Hepatocyte (in vitro differentiated cells): ENCODE results near the gene TRMT1L. TPM values are rescaled to one million over a fixed set of nuclear protein-coding genes. Genes with fewer than 3 reads are reported as not detected.

Experiments
- DNase-seq: peaks from one replicate; pipeline ENCODE4 v3.0.0-alpha.2; 2016; ENCODE audit warnings: low spot score
- H2AFZ ChIP-seq: fragments of 200-600 bp; sonication (generic); 2 replicates; pipeline ENCODE4 v1.6.0; 2016; ENCODE audit warnings: antibody characterized with exemption, mild to moderate bottlenecking
- H3K27ac ChIP-seq: fragments of 200-600 bp; sonication (generic); 2 replicates; pipeline ENCODE4 v1.5.1; 2016; ENCODE audit warnings: mild to moderate bottlenecking
- H3K27me3 ChIP-seq: fragments of 200-600 bp; sonication (generic); 2 replicates; pipeline ENCODE4 v1.6.1; 2016
- H3K36me3 ChIP-seq: fragments of 200-600 bp; sonication (generic); replicated peaks from 2 replicates; pipeline ENCODE4 v1.5.1; 2016; ENCODE audit warnings: low read depth; ENCODE audit not compliant: insufficient read depth
- H3K4me1 ChIP-seq: fragments of 200-600 bp; sonication (generic); 2 replicates; pipeline ENCODE4 v1.5.1; 2016; ENCODE audit warnings: mild to moderate bottlenecking, moderate library complexity; ENCODE audit not compliant: insufficient read depth
- H3K4me2 ChIP-seq: fragments of 200-600 bp; sonication (generic); 2 replicates; pipeline ENCODE4 v1.6.0; 2016
- H3K4me3 ChIP-seq: fragments of 200-600 bp; sonication (generic); 2 replicates; pipeline ENCODE4 v1.5.1; 2016; ENCODE audit warnings: mild to moderate bottlenecking
- H3K79me2 ChIP-seq: fragments of 200-600 bp; sonication (generic); 2 replicates; pipeline ENCODE4 v1.6.0; 2017; ENCODE audit warnings: mild to moderate bottlenecking
- H3K9me2 ChIP-seq: fragments of 200-600 bp; sonication (generic); replicated peaks from 2 replicates; pipeline ENCODE4 v1.6.0; 2017; ENCODE audit warnings: mild to moderate bottlenecking; ENCODE audit not compliant: insufficient read depth
- H3K9me3 ChIP-seq: fragments of 200-600 bp; sonication (generic); 2 replicates; pipeline ENCODE4 v1.5.1; 2016; ENCODE audit warnings: low read depth, mild to moderate bottlenecking
- H4K20me1 ChIP-seq: fragments of 200-600 bp; sonication (generic); 2 replicates; pipeline ENCODE4 v1.6.0; 2016; ENCODE audit warnings: mild to moderate bottlenecking; ENCODE audit not compliant: insufficient read depth, poor library complexity, severe bottlenecking
- EZH2 ChIP-seq: fragments of 200-600 bp; sonication (generic); IDR thresholded peaks from 2 replicates; pipeline ENCODE4 v1.6.1; 2016; ENCODE audit warnings: antibody characterized with exemption, mild to moderate bottlenecking, borderline replicate concordance
- EZH2phosphoT487 ChIP-seq: fragments of 200-600 bp; sonication (generic); IDR thresholded peaks from one replicate; pipeline ENCODE4 v1.6.1; 2018; ENCODE audit warnings: antibody characterized with exemption, mild to moderate bottlenecking, low read depth, moderate library complexity; ENCODE audit not compliant: unreplicated experiment, severe bottlenecking
- WGBS: methylation state at CpG from one replicate; pipeline ENCODE4 v1.1.6; 2016; ENCODE audit warnings: low lambda C conversion rate; ENCODE audit errors: missing lambda C conversion rate; 5-methylcytosine and 5-hydroxymethylcytosine counted together
- polyA plus RNA-seq: library from polyadenylated mRNA; unstranded; fragments of >200 nt; fragmentation: Nextera tagmentation; extraction: Ambion mirVana; gene quantifications from 2 replicates; pipeline ENCODE4 v1.2.1, GENCODE V29; 2016
- total RNA-seq: library from RNA; depleted of rRNA; stranded (reverse); fragments of >200 nt; gene quantifications from 2 replicates; pipeline ENCODE4 v1.2.3, GENCODE V29; 2014
- TF ChIP-seq, protein P1 (sequence below): fragments of 200-600 bp; sonication (generic); IDR thresholded peaks from 2 replicates; pipeline ENCODE4 v1.5.1; 2016; ENCODE audit warnings: antibody characterized with exemption, mild to moderate bottlenecking; ENCODE audit not compliant: poor library complexity

Gene TRMT1L
- total and polyA plus RNA-seq, 2 experiments from 2014 or later: 12.3 to 23.1 TPM

DNA sequence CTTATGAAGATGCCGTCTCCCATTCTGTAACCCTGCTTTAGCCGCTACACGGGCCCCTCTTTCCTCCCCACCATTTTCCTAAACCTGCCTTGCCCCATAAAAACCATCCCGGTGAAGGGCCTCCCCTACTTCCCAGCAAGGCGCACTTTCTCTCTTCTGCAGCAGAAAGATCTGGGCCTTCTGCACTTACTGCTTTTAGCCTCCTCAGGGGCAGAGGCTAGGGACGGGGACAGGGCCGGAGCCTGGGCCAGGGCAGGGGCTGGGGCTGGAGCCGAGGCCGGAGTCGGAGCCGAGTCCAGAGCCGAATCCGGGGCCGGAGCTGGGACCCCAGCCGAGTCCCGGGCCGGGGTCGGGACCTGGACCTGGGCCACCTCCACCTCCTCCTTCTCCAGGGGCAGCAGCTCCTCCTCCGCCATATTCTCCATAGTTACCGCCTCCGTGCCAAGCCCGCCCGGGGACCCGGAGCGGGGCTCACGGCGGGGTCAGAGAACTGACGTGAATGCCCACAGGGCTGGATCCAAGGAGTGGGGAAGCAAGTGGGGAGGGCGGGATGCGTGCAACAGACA is 382 bp downstream of the TRMT1L start:
- Histone ChIP-seq H4K20me1 (no peaks in the 10 kb centered on the region), H3K36me3 (no peaks in the 10 kb centered on the region), H3K4me3 (peak overlapping the region; percentile 65), H3K4me2 (peak overlapping the region; percentile 83), H3K4me1 (peaks cover 26% of the 10 kb centered on the region), H3K27ac (peak overlapping the region; percentile 96), H3K9me2 (no peaks in the 10 kb centered on the region), H3K9me3 (no peaks in the 10 kb centered on the region), H3K27me3 (no peaks in the 10 kb centered on the region), H3K79me2 (peaks cover 50% of the 10 kb centered on the region), H2AFZ (peak overlapping the region; percentile 65)
- whole genome bisulfite sequencing: under 1% methylated on average over 28 of the region's 30 CpGs
- DNase-seq: no peak
- no peak for TF ChIP-seq EZH2phosphoT487

DNA sequence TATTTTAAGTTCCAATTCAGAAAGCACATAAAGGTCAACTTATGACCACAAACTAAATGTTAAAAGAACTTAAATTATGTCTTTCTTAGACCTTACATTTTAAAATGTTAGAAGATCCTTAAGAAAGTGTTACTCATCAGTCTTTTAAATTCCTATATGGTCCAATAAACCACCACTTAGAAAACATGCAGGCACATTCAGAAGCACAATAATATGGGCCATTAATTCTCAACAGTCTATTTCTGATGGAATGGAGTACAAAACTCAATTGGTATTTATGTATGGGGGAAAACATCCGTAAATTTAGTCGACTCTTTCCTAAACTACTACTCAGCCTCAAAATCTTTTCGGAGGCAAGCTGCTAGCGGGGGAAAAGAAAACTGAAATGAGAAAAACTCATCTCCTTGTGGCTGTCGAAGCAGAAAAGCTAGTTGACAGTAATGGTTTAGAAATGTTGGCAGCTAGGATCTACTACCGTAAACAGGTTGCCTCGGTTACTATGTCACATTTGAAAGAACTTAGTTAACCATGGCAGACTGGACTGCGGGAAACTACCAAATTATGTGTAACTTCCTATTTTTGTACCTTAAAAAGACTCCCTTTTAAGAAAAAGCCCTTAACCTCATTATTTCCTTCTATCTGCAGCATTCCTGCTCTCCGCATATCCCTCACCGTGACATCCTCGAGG is 1.0 kb downstream of the TRMT1L start:
- peaks cover 50% of the 10 kb centered on the region for H3K79me2 ChIP-seq
- H4K20me1 ChIP-seq: no peaks in the 10 kb centered on the region
- peak overlapping the region; percentile 65 for H2AFZ ChIP-seq
- H3K27me3 ChIP-seq: no peaks in the 10 kb centered on the region
- peak overlapping the region; percentile 65 for H3K4me3 ChIP-seq
- peak; percentile 16 for DNase-seq
- no peaks in the 10 kb centered on the region for H3K9me3 ChIP-seq
- peak overlapping the region; percentile 83 for H3K4me2 ChIP-seq
- H3K9me2 ChIP-seq: no peaks in the 10 kb centered on the region
- 24% methylated on average over 11 of the region's 11 CpGs for WGBS
- TF ChIP-seq, protein P1, sequence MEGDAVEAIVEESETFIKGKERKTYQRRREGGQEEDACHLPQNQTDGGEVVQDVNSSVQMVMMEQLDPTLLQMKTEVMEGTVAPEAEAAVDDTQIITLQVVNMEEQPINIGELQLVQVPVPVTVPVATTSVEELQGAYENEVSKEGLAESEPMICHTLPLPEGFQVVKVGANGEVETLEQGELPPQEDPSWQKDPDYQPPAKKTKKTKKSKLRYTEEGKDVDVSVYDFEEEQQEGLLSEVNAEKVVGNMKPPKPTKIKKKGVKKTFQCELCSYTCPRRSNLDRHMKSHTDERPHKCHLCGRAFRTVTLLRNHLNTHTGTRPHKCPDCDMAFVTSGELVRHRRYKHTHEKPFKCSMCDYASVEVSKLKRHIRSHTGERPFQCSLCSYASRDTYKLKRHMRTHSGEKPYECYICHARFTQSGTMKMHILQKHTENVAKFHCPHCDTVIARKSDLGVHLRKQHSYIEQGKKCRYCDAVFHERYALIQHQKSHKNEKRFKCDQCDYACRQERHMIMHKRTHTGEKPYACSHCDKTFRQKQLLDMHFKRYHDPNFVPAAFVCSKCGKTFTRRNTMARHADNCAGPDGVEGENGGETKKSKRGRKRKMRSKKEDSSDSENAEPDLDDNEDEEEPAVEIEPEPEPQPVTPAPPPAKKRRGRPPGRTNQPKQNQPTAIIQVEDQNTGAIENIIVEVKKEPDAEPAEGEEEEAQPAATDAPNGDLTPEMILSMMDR: no peak
- TF ChIP-seq EZH2phosphoT487: no peak
- no peak for TF ChIP-seq EZH2
- H3K27ac ChIP-seq: peak overlapping the region; percentile 96
- no peaks in the 10 kb centered on the region for H3K36me3 ChIP-seq
- peaks cover 26% of the 10 kb centered on the region for H3K4me1 ChIP-seq

DNA sequence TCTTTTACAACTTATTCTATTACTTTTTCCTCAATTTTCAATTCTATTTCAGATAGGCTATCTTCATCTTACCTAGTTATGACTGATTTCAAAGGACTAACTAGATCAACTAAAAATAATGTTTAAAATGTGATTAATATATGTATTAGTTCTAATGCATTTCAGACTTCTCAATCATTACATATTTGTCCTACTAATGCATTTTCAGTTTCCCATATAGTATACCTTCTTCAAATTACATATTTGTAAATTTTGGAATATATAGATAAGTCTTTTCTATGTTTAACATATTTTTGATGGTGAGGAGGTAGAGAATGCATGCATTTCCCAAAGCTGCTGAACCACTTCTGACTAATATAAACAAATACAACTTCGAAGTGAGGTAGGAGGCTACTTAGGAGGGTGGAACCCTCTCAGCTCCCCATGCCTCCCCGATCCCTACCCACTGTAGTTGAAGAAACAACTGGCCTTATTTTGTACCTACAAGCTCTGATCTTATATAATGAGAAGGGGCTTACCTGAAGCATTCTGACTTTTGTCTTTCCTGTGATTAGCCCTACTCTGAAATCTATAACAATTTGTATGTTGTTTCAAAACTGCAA is 1.7 kb downstream of the TRMT1L start:
- DNase-seq: peak; percentile 5

DNA sequence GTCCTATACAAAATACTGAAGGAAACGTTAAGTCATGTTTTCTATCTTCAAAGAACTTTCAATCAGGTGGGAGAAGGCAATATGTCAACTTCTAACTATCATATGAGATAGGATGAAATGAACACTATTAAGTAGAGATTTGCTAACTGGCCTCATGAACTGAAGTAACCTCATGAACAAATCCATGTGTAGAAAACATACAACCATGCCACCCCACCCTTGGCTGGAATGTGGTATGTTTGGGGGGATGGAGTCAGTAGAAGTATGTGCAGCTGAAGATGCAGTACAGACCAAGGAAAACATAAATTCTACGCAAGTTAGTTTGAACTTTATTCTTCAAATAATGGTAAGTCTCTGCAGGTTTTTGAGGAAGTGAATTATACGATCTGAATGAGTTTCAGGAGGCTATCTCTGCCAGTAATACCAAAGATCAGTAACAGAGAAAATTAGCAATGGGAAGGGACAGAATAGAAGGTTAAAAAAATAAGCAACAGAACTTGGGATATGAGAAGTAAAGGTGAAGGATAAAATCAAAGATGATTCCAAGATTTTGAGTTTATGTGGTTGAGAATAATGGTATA is 4.5 kb downstream of the TRMT1L start:
- Histone ChIP-seq H3K4me1 (peaks cover 20% of the 10 kb centered on the region), H3K9me3 (no peaks in the 10 kb centered on the region), H2AFZ (no peak overlapping the region), H3K27me3 (no peaks in the 10 kb centered on the region), H3K4me2 (peak overlapping the region; percentile 10), H3K36me3 (no peaks in the 10 kb centered on the region), H3K4me3 (no peak overlapping the region), H4K20me1 (no peaks in the 10 kb centered on the region), H3K27ac (peak overlapping the region; percentile 42), H3K9me2 (no peaks in the 10 kb centered on the region), H3K79me2 (peaks cover 34% of the 10 kb centered on the region)
- TF ChIP-seq EZH2phosphoT487 (no peak), EZH2 (no peak)
- TF ChIP-seq, protein P1: no peak
- 77% methylated on average over 3 of the region's 3 CpGs for WGBS
- peak; percentile 29 for DNase-seq

More for the DNA sequence above, 1.7 kb downstream of the TRMT1L start:
- Histone ChIP-seq H3K36me3 (no peaks in the 10 kb centered on the region), H3K4me3 (peak overlapping the region; percentile 65), H3K9me2 (no peaks in the 10 kb centered on the region), H3K27ac (peak overlapping the region; percentile 96), H3K9me3 (no peaks in the 10 kb centered on the region), H3K4me2 (peak overlapping the region; percentile 83), H3K4me1 (peaks cover 26% of the 10 kb centered on the region), H3K79me2 (peaks cover 50% of the 10 kb centered on the region), H2AFZ (no peak overlapping the region), H4K20me1 (no peaks in the 10 kb centered on the region), H3K27me3 (no peaks in the 10 kb centered on the region)
- WGBS: 32% methylated on average over 2 of the region's 2 CpGs
- TF ChIP-seq EZH2phosphoT487: no peak
